ENCODE measurements around the gene KAT7. TPM values are rescaled to one million over a fixed set of nuclear protein-coding genes. Genes with fewer than 3 reads are reported as not detected.

The KAT7 gene
- total and polyA plus RNA-seq, 2 experiments from 2014 or later: 31.0 to 187 TPM

DNA sequence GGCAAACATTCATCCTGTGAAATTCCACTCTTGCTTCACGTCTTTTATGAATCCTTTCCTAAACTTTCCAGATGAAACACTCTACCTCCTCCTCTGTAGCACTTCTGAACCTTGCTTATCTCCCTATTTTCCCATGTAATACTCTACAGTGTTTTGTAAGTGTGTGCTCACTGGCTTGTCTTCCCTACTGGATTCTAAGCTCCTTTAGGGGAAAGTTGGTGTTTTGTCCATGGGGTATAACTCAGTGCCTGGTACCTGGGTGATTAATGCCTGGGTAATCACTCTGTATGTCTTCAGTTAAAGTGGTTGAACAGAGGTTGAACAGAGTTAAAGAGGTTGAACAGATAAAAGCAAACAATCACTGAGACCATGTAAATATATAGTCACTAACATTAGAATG lies 3.8 kb upstream of the KAT7 start:
- Histone ChIP-seq H3K36me3 (ENCODE audit: insufficient read depth) (no peaks in the 10 kb centered on the region), H2AFZ (no peak overlapping the region), H3K4me3 (no peak overlapping the region), H3K9me2 (ENCODE audit: insufficient read depth) (no peaks in the 10 kb centered on the region), H3K27ac (ENCODE audit: low read depth) (no peak overlapping the region), H4K20me1 (replicated peaks; ENCODE audit: insufficient read depth) (peaks cover 3% of the 10 kb centered on the region), H3K4me2 (no peak overlapping the region), H3K27me3 (ENCODE audit: insufficient read depth) (peaks cover 25% of the 10 kb centered on the region; the same call in 1 of the 2 replicates), H3F3A (replicated peaks; ENCODE audit: low read depth) (no peaks in the 10 kb centered on the region), H3K79me2 (replicated peaks; ENCODE audit: insufficient read depth) (peaks cover 4% of the 10 kb centered on the region), H3K4me1 (ENCODE audit: insufficient read depth) (peaks cover 10% of the 10 kb centered on the region)
- no peaks in the 10 kb centered on the region; the same call in 2 of the 3 replicates for H3K9me3 Mint-ChIP-seq
- peaks cover 10% of the 10 kb centered on the region for H3K27me3 Mint-ChIP-seq (ENCODE audit: insufficient read depth, low read depth, poor library complexity)
- peaks cover 3% of the 10 kb centered on the region for H3K36me3 Mint-ChIP-seq (ENCODE audit: low read depth)
- H3K4me1 Mint-ChIP-seq: peaks cover 14% of the 10 kb centered on the region
- no peak overlapping the region for H3K4me3 Mint-ChIP-seq
- ATAC-seq (no peak), DNase-seq (ENCODE audit: low spot score) (no peak)
- TF ChIP-seq, protein P1, sequence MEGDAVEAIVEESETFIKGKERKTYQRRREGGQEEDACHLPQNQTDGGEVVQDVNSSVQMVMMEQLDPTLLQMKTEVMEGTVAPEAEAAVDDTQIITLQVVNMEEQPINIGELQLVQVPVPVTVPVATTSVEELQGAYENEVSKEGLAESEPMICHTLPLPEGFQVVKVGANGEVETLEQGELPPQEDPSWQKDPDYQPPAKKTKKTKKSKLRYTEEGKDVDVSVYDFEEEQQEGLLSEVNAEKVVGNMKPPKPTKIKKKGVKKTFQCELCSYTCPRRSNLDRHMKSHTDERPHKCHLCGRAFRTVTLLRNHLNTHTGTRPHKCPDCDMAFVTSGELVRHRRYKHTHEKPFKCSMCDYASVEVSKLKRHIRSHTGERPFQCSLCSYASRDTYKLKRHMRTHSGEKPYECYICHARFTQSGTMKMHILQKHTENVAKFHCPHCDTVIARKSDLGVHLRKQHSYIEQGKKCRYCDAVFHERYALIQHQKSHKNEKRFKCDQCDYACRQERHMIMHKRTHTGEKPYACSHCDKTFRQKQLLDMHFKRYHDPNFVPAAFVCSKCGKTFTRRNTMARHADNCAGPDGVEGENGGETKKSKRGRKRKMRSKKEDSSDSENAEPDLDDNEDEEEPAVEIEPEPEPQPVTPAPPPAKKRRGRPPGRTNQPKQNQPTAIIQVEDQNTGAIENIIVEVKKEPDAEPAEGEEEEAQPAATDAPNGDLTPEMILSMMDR (conservative IDR thresholded peaks at IDR 0.05; ENCODE audit: low read depth in 2 of 2): no peak
- TF ChIP-seq EZH2 (IDR thresholded peaks at IDR 0.05; ENCODE audit: low read depth, unreplicated experiment): no peak
- TF ChIP-seq ZNF331 (CRISPR knock-in tag; IDR thresholded peaks at IDR 0.05; ENCODE audit: low read depth): no peak
- TF ChIP-seq, protein P2, sequence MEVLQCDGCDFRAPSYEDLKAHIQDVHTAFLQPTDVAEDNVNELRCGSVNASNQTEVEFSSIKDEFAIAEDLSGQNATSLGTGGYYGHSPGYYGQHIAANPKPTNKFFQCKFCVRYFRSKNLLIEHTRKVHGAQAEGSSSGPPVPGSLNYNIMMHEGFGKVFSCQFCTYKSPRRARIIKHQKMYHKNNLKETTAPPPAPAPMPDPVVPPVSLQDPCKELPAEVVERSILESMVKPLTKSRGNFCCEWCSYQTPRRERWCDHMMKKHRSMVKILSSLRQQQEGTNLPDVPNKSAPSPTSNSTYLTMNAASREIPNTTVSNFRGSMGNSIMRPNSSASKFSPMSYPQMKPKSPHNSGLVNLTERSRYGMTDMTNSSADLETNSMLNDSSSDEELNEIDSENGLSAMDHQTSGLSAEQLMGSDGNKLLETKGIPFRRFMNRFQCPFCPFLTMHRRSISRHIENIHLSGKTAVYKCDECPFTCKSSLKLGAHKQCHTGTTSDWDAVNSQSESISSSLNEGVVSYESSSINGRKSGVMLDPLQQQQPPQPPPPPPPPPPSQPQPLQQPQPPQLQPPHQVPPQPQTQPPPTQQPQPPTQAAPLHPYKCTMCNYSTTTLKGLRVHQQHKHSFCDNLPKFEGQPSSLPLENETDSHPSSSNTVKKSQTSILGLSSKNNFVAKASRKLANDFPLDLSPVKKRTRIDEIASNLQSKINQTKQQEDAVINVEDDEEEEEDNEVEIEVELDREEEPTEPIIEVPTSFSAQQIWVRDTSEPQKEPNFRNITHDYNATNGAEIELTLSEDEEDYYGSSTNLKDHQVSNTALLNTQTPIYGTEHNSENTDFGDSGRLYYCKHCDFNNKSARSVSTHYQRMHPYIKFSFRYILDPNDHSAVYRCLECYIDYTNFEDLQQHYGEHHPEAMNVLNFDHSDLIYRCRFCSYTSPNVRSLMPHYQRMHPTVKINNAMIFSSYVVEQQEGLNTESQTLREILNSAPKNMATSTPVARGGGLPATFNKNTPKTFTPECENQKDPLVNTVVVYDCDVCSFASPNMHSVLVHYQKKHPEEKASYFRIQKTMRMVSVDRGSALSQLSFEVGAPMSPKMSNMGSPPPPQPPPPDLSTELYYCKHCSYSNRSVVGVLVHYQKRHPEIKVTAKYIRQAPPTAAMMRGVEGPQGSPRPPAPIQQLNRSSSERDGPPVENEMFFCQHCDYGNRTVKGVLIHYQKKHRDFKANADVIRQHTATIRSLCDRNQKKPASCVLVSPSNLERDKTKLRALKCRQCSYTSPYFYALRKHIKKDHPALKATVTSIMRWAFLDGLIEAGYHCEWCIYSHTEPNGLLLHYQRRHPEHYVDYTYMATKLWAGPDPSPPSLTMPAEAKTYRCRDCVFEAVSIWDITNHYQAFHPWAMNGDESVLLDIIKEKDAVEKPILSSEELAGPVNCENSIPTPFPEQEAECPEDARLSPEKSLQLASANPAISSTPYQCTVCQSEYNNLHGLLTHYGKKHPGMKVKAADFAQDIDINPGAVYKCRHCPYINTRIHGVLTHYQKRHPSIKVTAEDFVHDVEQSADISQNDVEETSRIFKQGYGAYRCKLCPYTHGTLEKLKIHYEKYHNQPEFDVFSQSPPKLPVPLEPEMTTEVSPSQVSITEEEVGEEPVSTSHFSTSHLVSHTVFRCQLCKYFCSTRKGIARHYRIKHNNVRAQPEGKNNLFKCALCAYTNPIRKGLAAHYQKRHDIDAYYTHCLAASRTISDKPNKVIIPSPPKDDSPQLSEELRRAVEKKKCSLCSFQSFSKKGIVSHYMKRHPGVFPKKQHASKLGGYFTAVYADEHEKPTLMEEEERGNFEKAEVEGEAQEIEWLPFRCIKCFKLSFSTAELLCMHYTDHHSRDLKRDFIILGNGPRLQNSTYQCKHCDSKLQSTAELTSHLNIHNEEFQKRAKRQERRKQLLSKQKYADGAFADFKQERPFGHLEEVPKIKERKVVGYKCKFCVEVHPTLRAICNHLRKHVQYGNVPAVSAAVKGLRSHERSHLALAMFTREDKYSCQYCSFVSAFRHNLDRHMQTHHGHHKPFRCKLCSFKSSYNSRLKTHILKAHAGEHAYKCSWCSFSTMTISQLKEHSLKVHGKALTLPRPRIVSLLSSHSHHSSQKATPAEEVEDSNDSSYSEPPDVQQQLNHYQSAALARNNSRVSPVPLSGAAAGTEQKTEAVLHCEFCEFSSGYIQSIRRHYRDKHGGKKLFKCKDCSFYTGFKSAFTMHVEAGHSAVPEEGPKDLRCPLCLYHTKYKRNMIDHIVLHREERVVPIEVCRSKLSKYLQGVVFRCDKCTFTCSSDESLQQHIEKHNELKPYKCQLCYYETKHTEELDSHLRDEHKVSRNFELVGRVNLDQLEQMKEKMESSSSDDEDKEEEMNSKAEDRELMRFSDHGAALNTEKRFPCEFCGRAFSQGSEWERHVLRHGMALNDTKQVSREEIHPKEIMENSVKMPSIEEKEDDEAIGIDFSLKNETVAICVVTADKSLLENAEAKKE (CRISPR knock-in tag; IDR thresholded peaks at IDR 0.05): no peak
- TF ChIP-seq, protein P3, sequence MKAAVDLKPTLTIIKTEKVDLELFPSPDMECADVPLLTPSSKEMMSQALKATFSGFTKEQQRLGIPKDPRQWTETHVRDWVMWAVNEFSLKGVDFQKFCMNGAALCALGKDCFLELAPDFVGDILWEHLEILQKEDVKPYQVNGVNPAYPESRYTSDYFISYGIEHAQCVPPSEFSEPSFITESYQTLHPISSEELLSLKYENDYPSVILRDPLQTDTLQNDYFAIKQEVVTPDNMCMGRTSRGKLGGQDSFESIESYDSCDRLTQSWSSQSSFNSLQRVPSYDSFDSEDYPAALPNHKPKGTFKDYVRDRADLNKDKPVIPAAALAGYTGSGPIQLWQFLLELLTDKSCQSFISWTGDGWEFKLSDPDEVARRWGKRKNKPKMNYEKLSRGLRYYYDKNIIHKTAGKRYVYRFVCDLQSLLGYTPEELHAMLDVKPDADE (IDR thresholded peaks at IDR 0.05): no peak
- no peak for TF ChIP-seq JUNB (IDR thresholded peaks at IDR 0.05; ENCODE audit: unreplicated experiment)
- TF ChIP-seq NANOG (IDR thresholded peaks at IDR 0.05; ENCODE audit: borderline replicate concordance): no peak
- TF ChIP-seq POLR2AphosphoS5 (IDR thresholded peaks at IDR 0.05; ENCODE audit: low read depth): no peak
- TF ChIP-seq ZNF114 (CRISPR knock-in tag; IDR thresholded peaks at IDR 0.05): no peak
- TF ChIP-seq EZH2phosphoT487 (IDR thresholded peaks at IDR 0.05; ENCODE audit: unreplicated experiment): no peak
- no peak for TF ChIP-seq CREB1 (CRISPR knock-in tag; IDR thresholded peaks at IDR 0.05; ENCODE audit: low read depth)
- no peak for TF ChIP-seq STAT1 (IDR thresholded peaks at IDR 0.05; ENCODE audit: unreplicated experiment)
- TF ChIP-seq, protein P4, sequence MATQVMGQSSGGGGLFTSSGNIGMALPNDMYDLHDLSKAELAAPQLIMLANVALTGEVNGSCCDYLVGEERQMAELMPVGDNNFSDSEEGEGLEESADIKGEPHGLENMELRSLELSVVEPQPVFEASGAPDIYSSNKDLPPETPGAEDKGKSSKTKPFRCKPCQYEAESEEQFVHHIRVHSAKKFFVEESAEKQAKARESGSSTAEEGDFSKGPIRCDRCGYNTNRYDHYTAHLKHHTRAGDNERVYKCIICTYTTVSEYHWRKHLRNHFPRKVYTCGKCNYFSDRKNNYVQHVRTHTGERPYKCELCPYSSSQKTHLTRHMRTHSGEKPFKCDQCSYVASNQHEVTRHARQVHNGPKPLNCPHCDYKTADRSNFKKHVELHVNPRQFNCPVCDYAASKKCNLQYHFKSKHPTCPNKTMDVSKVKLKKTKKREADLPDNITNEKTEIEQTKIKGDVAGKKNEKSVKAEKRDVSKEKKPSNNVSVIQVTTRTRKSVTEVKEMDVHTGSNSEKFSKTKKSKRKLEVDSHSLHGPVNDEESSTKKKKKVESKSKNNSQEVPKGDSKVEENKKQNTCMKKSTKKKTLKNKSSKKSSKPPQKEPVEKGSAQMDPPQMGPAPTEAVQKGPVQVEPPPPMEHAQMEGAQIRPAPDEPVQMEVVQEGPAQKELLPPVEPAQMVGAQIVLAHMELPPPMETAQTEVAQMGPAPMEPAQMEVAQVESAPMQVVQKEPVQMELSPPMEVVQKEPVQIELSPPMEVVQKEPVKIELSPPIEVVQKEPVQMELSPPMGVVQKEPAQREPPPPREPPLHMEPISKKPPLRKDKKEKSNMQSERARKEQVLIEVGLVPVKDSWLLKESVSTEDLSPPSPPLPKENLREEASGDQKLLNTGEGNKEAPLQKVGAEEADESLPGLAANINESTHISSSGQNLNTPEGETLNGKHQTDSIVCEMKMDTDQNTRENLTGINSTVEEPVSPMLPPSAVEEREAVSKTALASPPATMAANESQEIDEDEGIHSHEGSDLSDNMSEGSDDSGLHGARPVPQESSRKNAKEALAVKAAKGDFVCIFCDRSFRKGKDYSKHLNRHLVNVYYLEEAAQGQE (IDR thresholded peaks at IDR 0.05; ENCODE audit: unreplicated experiment): no peak
- no peak overlapping the region for H3K27ac Mint-ChIP-seq
